Glomerular endothelial cell (primary cell): ENCODE results near the gene FNDC10. TPM values are rescaled to one million over a fixed set of nuclear protein-coding genes. Genes with fewer than 3 reads are reported as not detected.
"Not testable (repeated sequence)": the region's sequence is repeated elsewhere in the genome, so short reads cannot be mapped to it uniquely, and the experiment has no call there.

Experiments used
- DNase-seq: peaks from one replicate; pipeline ENCODE4 v3.0.0-alpha.2; 2011; ENCODE audit warnings: low read depth, low spot score; ENCODE audit errors: extremely low read depth
- total RNA-seq: library from RNA; depleted of rRNA; stranded (reverse); fragments of >200 nt; gene quantifications from 2 replicates; pipeline ENCODE4 v1.2.3, GENCODE V29; 2015

FNDC10 gene
- total RNA-seq, 1 donor from 2014 or later, result 9.9 TPM

GRCh38 chr1:1600861-1601563 lies 1.1 kb upstream of the FNDC10 start:
- no peak for DNase-seq

- no peak for DNase-seq
Observed at GRCh38 chr1:1599030-1599934, 653 bp downstream of the FNDC10 start.

GRCh38 chr1:1598720-1599029 lies 1.3 kb downstream of the FNDC10 start:
- DNase-seq, result no peak

GRCh38 chr1:1598051-1598719 lies 1.8 kb downstream of the FNDC10 start:
- no peak for DNase-seq

DNA sequence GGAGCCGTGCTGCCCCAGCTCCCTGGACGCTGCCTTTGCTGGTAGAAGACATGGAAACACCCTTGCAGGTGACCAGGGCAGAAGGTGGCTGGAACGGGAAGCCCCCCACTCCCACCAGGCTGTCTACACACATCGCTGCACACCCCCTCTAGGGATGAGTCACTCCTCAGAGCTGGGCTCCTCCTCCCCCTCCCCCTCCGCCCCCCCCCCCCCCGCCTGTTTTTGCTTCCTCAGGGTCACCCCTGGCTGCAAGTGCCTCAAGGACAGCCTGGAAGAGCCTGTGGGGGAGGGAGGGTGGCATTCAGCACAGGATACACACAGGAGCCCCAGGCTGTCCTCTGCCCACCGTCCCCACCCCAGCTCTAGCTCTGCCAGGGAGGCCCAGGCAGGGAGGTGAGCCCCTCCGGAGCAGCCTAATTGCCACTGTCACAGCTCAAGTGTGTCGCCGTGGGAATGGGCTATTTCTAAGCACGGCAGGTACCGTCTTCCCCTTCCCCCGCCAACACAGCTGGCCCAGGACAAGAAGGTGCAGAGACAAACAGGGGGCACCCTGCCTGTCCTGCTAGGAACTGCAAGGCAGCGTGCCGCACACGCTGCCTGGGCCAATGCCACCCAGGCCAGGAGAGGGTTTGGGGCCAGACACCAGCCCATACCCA lies 2.5 kb downstream of the FNDC10 start:
- DNase-seq, result no peak

DNA sequence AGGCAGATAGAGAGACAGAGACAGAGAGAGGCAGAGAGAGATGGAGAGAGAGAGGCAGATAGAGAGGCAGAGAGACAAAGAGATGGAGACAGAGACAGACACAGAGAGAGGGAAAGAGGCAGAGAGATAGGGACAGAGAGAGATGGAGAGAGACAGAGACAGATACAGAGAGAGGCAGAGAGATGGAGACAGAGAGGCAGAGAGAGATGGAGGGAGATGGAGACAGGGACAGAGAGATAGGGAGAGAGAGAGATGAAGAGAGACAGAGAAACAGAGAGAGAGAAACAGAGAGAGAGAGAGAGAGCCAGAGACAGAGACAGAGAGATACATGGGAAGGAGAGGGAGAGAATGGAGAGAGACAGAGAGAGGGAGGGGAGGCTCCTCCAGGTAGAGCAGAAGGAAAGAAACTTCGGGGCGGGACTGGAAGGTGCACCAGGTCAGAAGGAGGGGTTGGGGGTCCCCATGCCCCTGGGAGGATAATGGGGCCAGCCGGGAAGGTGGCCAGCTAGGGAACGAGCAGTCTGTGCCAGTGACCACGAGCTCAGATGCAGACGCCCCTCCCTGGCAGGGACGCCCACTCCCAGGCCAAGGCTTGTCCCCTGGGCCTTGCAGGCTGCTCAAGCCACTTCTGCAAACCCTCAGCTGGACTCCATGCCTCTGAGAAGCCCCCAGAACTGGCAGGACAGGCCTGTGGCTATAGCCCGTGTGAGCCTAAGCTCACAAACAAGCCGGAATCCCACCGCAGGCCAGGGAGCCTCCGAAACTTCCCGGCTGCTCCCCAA lies 3.3 kb downstream of the FNDC10 start:
- no peak for DNase-seq

GRCh38 chr1:1595341-1595740 lies 4.6 kb downstream of the FNDC10 start:
- DNase-seq, result not testable (repeated sequence)

- no peak for DNase-seq
Observed at GRCh38 chr1:1594602-1595260, 5.2 kb downstream of the FNDC10 start.

DNA sequence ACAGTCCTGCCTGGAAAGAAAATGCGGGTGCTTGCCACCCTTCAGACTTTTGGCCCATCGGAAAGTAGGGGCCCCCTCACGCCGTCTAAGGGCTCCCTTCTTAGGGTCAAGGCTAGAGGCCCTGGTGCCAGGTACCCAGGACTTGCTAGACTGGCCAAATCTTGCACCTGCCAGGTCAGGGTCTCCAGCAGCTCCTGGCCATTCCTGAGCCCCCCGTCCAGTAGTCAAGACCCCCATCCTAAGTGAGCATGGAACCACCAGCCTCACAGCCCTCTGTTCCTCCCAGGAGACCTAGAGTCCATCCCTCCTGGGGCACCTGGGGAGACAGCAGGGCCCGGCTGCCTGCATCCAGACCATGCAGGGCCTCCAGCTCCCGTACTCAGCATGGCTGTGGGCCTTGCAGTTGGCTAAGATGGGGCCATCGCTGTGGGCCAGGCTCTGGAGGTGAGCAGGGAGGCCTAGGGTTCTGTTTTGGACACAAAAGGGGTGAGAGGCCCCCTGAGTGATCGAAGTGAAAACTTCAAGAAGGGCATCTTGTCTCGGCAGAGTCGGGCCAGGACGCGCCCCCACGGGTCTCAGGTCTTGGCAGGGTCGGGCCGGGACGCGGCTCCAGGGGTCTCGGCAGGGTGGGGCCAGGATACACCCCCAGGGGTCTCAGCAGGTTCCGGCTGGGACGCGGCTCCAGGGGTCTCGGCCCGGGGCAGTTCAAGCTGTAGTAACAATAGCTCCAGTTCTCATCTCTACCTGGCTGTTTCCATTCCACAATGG lies 5.9 kb downstream of the FNDC10 start:
- no peak for DNase-seq

DNA sequence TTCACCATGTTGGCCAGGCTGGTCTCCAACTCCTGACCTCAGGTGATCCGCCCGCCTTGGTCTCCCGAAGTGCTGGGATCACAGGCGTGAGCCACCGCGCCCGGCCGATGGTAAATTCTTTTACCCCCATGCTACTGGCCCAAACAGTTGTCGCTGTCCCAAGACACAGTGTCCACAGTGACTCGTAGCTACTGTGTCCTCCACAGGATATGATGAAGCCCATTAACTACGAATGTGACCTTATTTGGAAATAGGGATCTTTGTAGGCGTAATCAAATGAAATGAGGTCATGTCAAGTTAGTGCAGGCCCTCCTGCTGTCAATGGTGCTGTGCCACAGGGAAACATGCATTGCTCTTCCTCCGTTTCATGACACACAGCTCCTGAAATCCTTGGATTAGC lies 8.5 kb downstream of the FNDC10 start:
- no peak for DNase-seq

DNA sequence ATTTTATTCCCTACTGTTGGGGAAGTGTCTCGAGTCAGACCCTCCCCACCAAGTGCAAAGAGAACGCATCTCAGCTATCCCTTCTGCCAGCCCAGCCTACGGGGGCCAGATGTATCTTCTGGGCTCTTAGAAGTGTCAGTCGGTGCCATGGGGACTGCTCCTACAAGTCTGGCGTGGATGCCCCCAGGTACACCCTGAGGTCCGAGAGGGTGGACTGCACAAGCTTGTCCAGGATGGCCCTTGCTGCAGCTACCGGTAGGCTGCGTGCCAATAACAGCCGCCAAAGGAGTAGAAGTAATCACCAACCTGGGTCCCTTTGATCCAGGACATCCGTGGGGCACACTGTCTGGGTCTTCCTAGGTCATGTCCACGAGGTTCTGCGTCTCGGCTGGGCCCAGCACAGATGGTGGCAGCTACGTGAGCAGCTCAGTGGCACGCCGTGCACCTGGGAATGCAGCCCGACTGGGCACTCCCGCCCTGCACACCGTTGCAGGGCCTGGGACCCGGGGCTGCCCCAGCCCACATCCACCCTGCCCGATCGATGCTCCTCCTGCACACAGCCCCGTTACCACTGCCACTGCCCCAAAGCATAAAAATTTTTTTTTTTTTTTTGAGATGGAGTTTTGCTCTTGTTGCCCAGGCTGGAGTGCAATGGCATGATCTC lies 16.5 kb downstream of the FNDC10 start:
- no peak for DNase-seq

DNA sequence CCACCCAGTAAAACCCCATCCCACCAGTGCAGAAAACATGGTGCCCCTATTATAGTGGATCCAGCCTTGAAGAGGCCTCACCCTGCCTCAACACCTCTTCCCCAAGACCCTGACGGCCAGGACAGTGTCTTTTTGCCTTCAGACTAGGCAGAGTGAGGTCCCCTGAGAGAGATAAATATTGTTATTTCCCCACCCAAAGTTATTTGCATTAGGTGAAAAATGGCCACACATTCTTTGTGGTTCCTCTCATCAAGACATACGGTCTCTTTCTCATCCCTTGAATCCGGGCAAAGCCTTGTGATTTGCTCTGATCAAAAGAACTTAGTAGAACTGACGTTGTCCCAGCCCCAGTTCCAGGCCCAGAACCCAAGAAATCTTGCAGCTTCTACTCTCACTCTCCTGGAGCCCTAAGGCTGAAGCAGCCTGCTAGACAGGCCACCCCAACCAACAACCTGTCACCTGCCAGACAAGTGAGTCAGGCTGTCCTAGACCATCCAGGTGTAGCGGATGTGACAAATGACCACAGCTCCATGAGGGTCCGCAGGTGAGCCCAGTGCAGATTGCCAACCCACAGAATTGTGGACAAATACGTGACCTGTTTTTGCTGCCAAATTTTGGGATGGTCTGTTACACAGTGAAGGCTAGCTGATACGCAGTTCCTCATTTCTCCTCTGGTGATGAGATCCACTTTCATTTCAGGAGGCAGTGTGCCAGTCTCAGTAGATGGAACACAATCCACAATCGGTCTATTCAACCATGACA lies 17.2 kb downstream of the FNDC10 start:
- no peak for DNase-seq

- DNase-seq, result no peak
Observed at GRCh38 chr1:1578371-1578940, 21.5 kb downstream of the FNDC10 start.

DNA sequence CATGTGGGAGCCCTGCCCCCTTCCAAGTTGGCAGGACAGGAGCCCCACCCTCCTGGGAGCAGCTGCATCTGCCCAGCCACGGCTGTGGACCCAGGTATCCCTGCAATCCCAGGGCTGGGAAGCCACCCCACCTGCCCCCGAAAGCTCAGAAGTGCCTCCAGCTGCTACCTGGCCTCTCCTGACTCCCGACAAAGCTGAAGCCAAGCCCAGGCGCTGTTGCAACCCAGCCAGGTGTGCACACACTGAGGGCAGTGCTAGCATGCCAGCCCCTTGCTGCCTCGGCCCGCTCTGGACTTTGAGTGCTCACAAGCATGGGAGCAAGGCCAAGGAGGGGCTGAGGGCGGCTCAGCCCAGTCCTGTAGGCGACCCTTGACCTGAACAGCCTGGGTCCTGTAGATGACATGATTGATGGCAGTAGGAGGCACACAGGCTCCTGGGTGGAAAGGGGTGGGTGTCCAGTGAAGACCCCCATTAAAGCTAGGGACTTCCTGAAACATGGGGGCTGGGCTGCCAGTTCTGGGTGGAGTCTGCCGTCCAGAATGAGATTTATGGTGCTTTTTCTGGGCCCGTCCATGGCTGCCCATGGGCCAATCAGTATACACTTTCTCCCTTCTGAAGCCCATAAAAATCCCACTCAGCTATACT lies 22.4 kb downstream of the FNDC10 start:
- no peak for DNase-seq

DNA sequence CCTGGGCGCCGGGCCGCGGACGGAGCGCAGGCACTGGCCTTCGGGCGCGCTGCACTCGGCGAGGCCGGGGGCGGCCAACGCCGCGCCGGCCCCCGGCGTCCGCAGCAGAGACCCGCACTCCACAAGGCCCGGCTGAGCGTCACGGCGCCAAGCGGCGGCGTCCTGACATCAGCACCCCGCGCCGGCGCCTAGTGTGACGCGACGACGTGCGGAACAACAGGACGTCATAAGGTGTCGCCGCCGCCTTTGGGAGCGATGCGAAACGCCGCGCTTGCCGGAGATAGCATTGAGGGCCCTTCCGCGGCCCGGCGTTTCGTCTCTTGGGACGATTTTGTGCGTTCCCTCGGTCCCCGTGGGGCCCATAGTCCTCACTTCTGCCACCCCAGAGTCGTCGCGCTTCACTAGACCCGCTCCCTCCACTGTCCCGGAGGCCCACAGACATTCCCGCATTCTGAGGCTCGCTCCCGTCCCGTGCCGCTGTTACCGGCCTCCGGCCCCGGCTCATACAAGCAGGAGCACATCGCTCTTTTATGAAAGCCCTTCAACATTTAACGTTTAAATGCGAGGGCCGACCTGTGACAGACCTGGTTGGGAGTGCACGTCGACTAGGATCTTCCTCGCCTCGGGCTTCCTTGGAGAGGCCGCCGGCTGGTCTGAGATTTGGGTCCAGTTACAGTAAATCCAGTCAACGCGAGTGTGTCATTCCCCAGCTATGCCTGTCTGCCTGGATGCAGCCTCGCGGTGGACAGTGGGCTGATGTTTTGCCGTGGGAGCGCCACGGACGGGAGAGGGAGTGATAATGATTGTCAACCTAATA lies 25.0 kb downstream of the FNDC10 start, which contains the start of gene SSU72:
Gene SSU72, minus strand, starts transcription at position 143 of the 817 bp plus-strand sequence. CDS start 306 bp downstream, outside the sequence.
- no peak for DNase-seq
